Upper lobe of left lung (tissue), 6 donors: Measurements from ENCODE around the gene SEC14L3. TPM values are rescaled to one million over a fixed set of nuclear protein-coding genes. Genes with fewer than 3 reads are reported as not detected.
A peak's percentile ranks its signal among the peaks of the same experiment; 100 is the strongest.

ENCODE experiments used
- ATAC-seq, 2 donors: fragments of 200-7000 bp; cut with Tn5 transposase; one replicate each; pipeline ENCODE4 v1.9.1; 2022; ENCODE audit warnings: mild to moderate bottlenecking in 2 of 2, moderate library complexity in 2 of 2; ENCODE audit not compliant: low FRiP score in 2 of 2
- DNase-seq, 2 donors: peaks; one replicate each; pipeline ENCODE4 v3.0.0-alpha.2; 2019 to 2020
- H3K27ac ChIP-seq, 4 donors: fragments of 200-600 bp; sonication (generic); one replicate each; pipeline ENCODE4 v1.5.1; 2016 to 2019
- H3K27me3 ChIP-seq, 4 donors: fragments of 200-600 bp; sonication (generic); one replicate each; pipeline ENCODE4 v1.5.1; 2017 to 2019
- H3K36me3 ChIP-seq, 4 donors: fragments of 200-600 bp; sonication (generic); one replicate each; pipeline ENCODE4 v1.5.1; 2016 to 2019
- H3K4me1 ChIP-seq, 4 donors: fragments of 200-600 bp; sonication (generic); one replicate each; pipeline ENCODE4 v1.5.1; 2018 to 2019
- H3K4me3 ChIP-seq, 4 donors: fragments of 200-600 bp; sonication (generic); one replicate each; pipeline ENCODE4 v1.5.1; 2017 to 2019; ENCODE audit warnings: mild to moderate bottlenecking in 2 of 4, moderate library complexity in 1 of 4
- H3K9me3 ChIP-seq, 4 donors: fragments of 200-600 bp; sonication (generic); one replicate each; pipeline ENCODE4 v1.5.1; 2018 to 2019
- CTCF ChIP-seq, 6 experiments: fragments of 450-650 bp in 4 of 6; fragments of 200-600 bp in 2 of 6; sonication (generic) in 2 of 6; IDR thresholded peaks; one replicate each; pipeline ENCODE4 v1.5.1; 2016 to 2019; ENCODE audit warnings: antibody characterized with exemption in 6 of 6
- EP300 ChIP-seq, 4 donors: sonication (generic); formaldehyde crosslinking; IDR thresholded peaks; one replicate each; pipeline ENCODE4 v1.5.1; 2017; ENCODE audit warnings: antibody characterized with exemption in 4 of 4, control low read depth in 2 of 4
- POLR2A ChIP-seq, 4 donors: fragments of 450-650 bp; IDR thresholded peaks; one replicate each; pipeline ENCODE4 v1.5.1; 2016 to 2017; ENCODE audit warnings: antibody characterized with exemption in 4 of 4, mild to moderate bottlenecking in 2 of 4
- POLR2AphosphoS5 ChIP-seq, 2 donors: sonication (generic); formaldehyde crosslinking; IDR thresholded peaks; one replicate each; pipeline ENCODE4 v1.5.1; 2017; ENCODE audit warnings: antibody characterized with exemption in 2 of 2
- WGBS, 2 donors: methylation state at CpG; one replicate each; pipeline ENCODE4 v1.1.5; 2017 to 2018; 5-methylcytosine and 5-hydroxymethylcytosine counted together
- total RNA-seq, 6 donors: library from RNA; depleted of rRNA in 4 of 6; stranded (reverse); fragments of >200 nt in 4 of 6; gene quantifications; one replicate each; pipeline versions ENCODE4 v1.1.0 to v1.2.1, GENCODE V29; 2016 to 2021
- donor health status: DM: no; HTN: no; CAD: no; lungs with moderate emphysema.
- donor health status: DM: no; HTN: yes; CAD: no; lungs with severe emphysema.

Gene SEC14L3
- total RNA-seq, 6 donors from 2014 or later = 0.43 to 2.3 (median 1.1) TPM; not detected in 1

- no peaks in the 10 kb centered on the region for H3K9me3 ChIP-seq
- DNase-seq = no peak
- whole genome bisulfite sequencing, 2 donors = 90 to 91% methylated on average over 4 of the region's 4 CpGs
Observed at GRCh38 chr22:30439226-30439625, 32.6 kb downstream of the SEC14L3 start.

GRCh38 chr22:30438559-30438958 is 33.3 kb downstream of the SEC14L3 start:
- ATAC-seq (no peak), DNase-seq (no peak)
- H3K36me3 ChIP-seq = no peaks in the 10 kb centered on the region
- 78 to 90% methylated on average over 3 of the region's 3 CpGs for WGBS, 2 donors
- no peaks in the 10 kb centered on the region for H3K9me3 ChIP-seq
- H3K27me3 ChIP-seq = no peaks in the 10 kb centered on the region
- no peaks in the 10 kb centered on the region for H3K4me1 ChIP-seq
- TF ChIP-seq POLR2AphosphoS5 (IDR thresholded peaks at IDR 0.05) (no peak), CTCF (IDR thresholded peaks at IDR 0.05) (no peak), POLR2A (IDR thresholded peaks at IDR 0.05) (no peak), EP300 (IDR thresholded peaks at IDR 0.05) (no peak)
- no peak overlapping the region for H3K4me3 ChIP-seq
- H3K27ac ChIP-seq = no peak overlapping the region

More at GRCh38 chr22:30439226-30439625, 32.6 kb downstream of the SEC14L3 start:
- Histone ChIP-seq H3K27ac (no peak overlapping the region), H3K36me3 (no peaks in the 10 kb centered on the region), H3K4me1 (no peaks in the 10 kb centered on the region), H3K4me3 (no peak overlapping the region), H3K27me3 (no peaks in the 10 kb centered on the region)
- ATAC-seq = no peak
- TF ChIP-seq CTCF (IDR thresholded peaks at IDR 0.05) (no peak), EP300 (IDR thresholded peaks at IDR 0.05) (no peak), POLR2A (IDR thresholded peaks at IDR 0.05) (no peak), POLR2AphosphoS5 (IDR thresholded peaks at IDR 0.05) (no peak)

- no peaks in the 10 kb centered on the region for H3K9me3 ChIP-seq
- 89 to 90% methylated on average over 2 of the region's 2 CpGs for WGBS, 2 donors
- no peak for TF ChIP-seq POLR2AphosphoS5 (IDR thresholded peaks at IDR 0.05)
- no peak for TF ChIP-seq POLR2A (IDR thresholded peaks at IDR 0.05)
- TF ChIP-seq CTCF (IDR thresholded peaks at IDR 0.05) = no peak
- no peak for TF ChIP-seq EP300 (IDR thresholded peaks at IDR 0.05)
- no peaks in the 10 kb centered on the region for H3K4me1 ChIP-seq
- no peaks in the 10 kb centered on the region for H3K36me3 ChIP-seq
- H3K4me3 ChIP-seq = no peak overlapping the region
- no peaks in the 10 kb centered on the region for H3K27me3 ChIP-seq
- ATAC-seq = no peak
- DNase-seq = no peak
- peak overlapping the region in 3 of 4 donors; percentile 62 to 76 (median 72) for H3K27ac ChIP-seq
Observed at GRCh38 chr22:30436196-30436595, 35.6 kb downstream of the SEC14L3 start.

GRCh38 chr22:30435674-30436126 is 36.1 kb downstream of the SEC14L3 start:
- Histone ChIP-seq H3K27ac (peak overlapping the region; percentile 35 to 76 (median 67)), H3K4me3 (no peak overlapping the region), H3K9me3 (no peaks in the 10 kb centered on the region), H3K4me1 (no peaks in the 10 kb centered on the region), H3K27me3 (no peaks in the 10 kb centered on the region), H3K36me3 (no peaks in the 10 kb centered on the region)
- DNase-seq (peak in 1 of 2 donors; percentile 54), ATAC-seq (no peak)
- 49 to 61% methylated on average over 6 of the region's 6 CpGs for WGBS, 2 donors
- TF ChIP-seq CTCF (IDR thresholded peaks at IDR 0.05) = peak in 4 of 6 experiments; percentile 27 to 38 (median 32)
- TF ChIP-seq POLR2A (IDR thresholded peaks at IDR 0.05) = peak in 1 of 4 donors; percentile 40
- peak in 2 of 4 donors; percentile 20 to 57 for TF ChIP-seq EP300 (IDR thresholded peaks at IDR 0.05)
- TF ChIP-seq POLR2AphosphoS5 (IDR thresholded peaks at IDR 0.05) = no peak

- ATAC-seq = no peak
- TF ChIP-seq CTCF (IDR thresholded peaks at IDR 0.05) (no peak), POLR2A (IDR thresholded peaks at IDR 0.05) (no peak), POLR2AphosphoS5 (IDR thresholded peaks at IDR 0.05) (no peak), EP300 (IDR thresholded peaks at IDR 0.05) (no peak)
Observed at GRCh38 chr22:30434843-30435242, 37.0 kb downstream of the SEC14L3 start.

More at GRCh38 chr22:30434843-30435242, 37.0 kb downstream of the SEC14L3 start:
- DNase-seq = no peak
- H3K4me3 ChIP-seq = no peak overlapping the region
- no peaks in the 10 kb centered on the region for H3K27me3 ChIP-seq
- no peaks in the 10 kb centered on the region for H3K9me3 ChIP-seq
- no peaks in the 10 kb centered on the region for H3K36me3 ChIP-seq
- peak overlapping the region; percentile 35 to 76 (median 67) for H3K27ac ChIP-seq
- H3K4me1 ChIP-seq = no peaks in the 10 kb centered on the region
- WGBS, 2 donors = 90% methylated on average over 1 of the region's 1 CpG; no CpG with 5 or more reads in 1 of the 2 donors
